Stomach (tissue), 4 donors: ENCODE results near the gene IL1RL1.

Source experiments
- CTCF ChIP-seq, 7 experiments: fragments of 450-650 bp in 4 of 7; fragments of 200-600 bp in 3 of 7; sonication (generic) in 3 of 7; IDR thresholded peaks; one replicate each; pipeline ENCODE4 v1.5.1; 2016 to 2019; ENCODE audit warnings: antibody characterized with exemption in 7 of 7, control low read depth in 2 of 7, mild to moderate bottlenecking in 1 of 7
- EP300 ChIP-seq: sonication (generic); formaldehyde crosslinking; IDR thresholded peaks from one replicate; pipeline ENCODE4 v1.6.1; 2017; ENCODE audit warnings: antibody characterized with exemption
- POLR2A ChIP-seq, 4 donors: fragments of 450-650 bp; IDR thresholded peaks; one replicate each; pipeline ENCODE4 v1.6.1; 2016; ENCODE audit warnings: antibody characterized with exemption in 4 of 4, control low read depth in 2 of 4, mild to moderate bottlenecking in 1 of 4, moderate library complexity in 1 of 4
- POLR2AphosphoS5 ChIP-seq, 3 donors: sonication (generic); formaldehyde crosslinking; IDR thresholded peaks; one replicate each; pipeline ENCODE4 v1.6.1; 2016; ENCODE audit warnings: antibody characterized with exemption in 3 of 3

GRCh38 chr2:102357937-102358336 lies 46.6 kb downstream of the IL1RL1 start:
- TF ChIP-seq CTCF (IDR thresholded peaks at IDR 0.05) (no peak), POLR2A (IDR thresholded peaks at IDR 0.05) (no peak), EP300 (no peak), POLR2AphosphoS5 (IDR thresholded peaks at IDR 0.05) (no peak)
